Small intestine (tissue), 7 donors: ENCODE results near the gene TBPL1. TPM values are rescaled to one million over a fixed set of nuclear protein-coding genes. Genes with fewer than 3 reads are reported as not detected.

Experiments
- DNase-seq, 2 donors: peaks; one replicate each; pipeline versions ENCODE4 v3.0.0 to v3.0.0-alpha.2; 2013
- FAIRE-seq: peaks from 2 replicates; lab custom pipeline; 2012; peaks lifted over from hg19 to GRCh38; lab: Jason Lieb, UNC
- H3K27ac ChIP-seq, 3 donors: one replicate each; pipeline ENCODE4 v1.5.1; 2013; ENCODE audit warnings: low read length in 2 of 3, mild to moderate bottlenecking in 2 of 3, control low read depth in 1 of 3, inconsistent platforms in 1 of 3, low read depth in 1 of 3, moderate library complexity in 1 of 3
- H3K27me3 ChIP-seq, 3 donors: one replicate each; pipeline ENCODE4 v1.6.1; 2013; ENCODE audit warnings: low read length in 3 of 3, inconsistent platforms in 1 of 3; ENCODE audit not compliant: control insufficient read depth in 3 of 3, insufficient read depth in 3 of 3
- H3K36me3 ChIP-seq, 3 donors: one replicate each; pipeline ENCODE4 v1.6.1; 2013; ENCODE audit warnings: low read length in 3 of 3, inconsistent platforms in 1 of 3, low read depth in 1 of 3, mild to moderate bottlenecking in 1 of 3, moderate library complexity in 1 of 3; ENCODE audit not compliant: control insufficient read depth in 3 of 3, insufficient read depth in 2 of 3
- H3K4me1 ChIP-seq, 3 donors: one replicate each; pipeline ENCODE4 v1.6.1; 2013; ENCODE audit warnings: low read length in 2 of 3, inconsistent platforms in 1 of 3, low read depth in 1 of 3, mild to moderate bottlenecking in 1 of 3, moderate library complexity in 1 of 3; ENCODE audit not compliant: control insufficient read depth in 3 of 3, insufficient read depth in 2 of 3
- H3K4me3 ChIP-seq, 3 donors: one replicate each; pipeline ENCODE4 v1.5.1; 2013; ENCODE audit warnings: low read length in 3 of 3, control low read depth in 1 of 3, inconsistent platforms in 1 of 3, low read depth in 1 of 3, mild to moderate bottlenecking in 1 of 3, moderate library complexity in 1 of 3
- H3K9me3 ChIP-seq, 2 donors: one replicate each; pipeline ENCODE4 v1.6.1; 2013; ENCODE audit warnings: low read depth in 1 of 2, low read length in 1 of 2; ENCODE audit not compliant: control insufficient read depth in 2 of 2, insufficient read depth in 1 of 2
- WGBS, 3 donors: extraction: QIAGEN DNeasy Blood & Tissue Kit; methylation state at CpG; one replicate each; pipeline ENCODE4 v1.1.7; 2013; 5-methylcytosine and 5-hydroxymethylcytosine counted together
- polyA plus RNA-seq, 4 donors: library from polyadenylated mRNA; stranded (reverse) in 3 of 4; unstranded in 1 of 4; fragments of 200-250 nt in 3 of 4; fragments of 120-200 nt in 1 of 4; gene quantifications; one replicate each; pipeline versions ENCODE4 v1.2.1 to v1.2.3, GENCODE V29; 2013
- donor health status: healthy with polysubstance abuse.
- donor health status: control.
- donor health status: control.
- donor health status: Bipolar disorder and iron deficiency.
- donor health status: healthy.

The TBPL1 gene
- polyA plus RNA-seq, 4 donors, result 17.4 to 31.1 (median 27.3) TPM

GRCh38 chr6:133956416-133957049 is 3.5 kb downstream of the TBPL1 start:
- WGBS, 3 donors, result 81 to 88% (median 82%) methylated on average over 3 of the region's 3 CpGs
- Histone ChIP-seq H3K4me1 (peaks cover 5 to 8% (median 6%) of the 10 kb centered on the region in 3 donors), H3K36me3 (no peaks in the 10 kb centered on the region), H3K27ac (no peak overlapping the region), H3K9me3 (no peaks in the 10 kb centered on the region), H3K4me3 (no peak overlapping the region), H3K27me3 (no peaks in the 10 kb centered on the region)
- no peak for DNase-seq
- FAIRE-seq, result no peak

DNA sequence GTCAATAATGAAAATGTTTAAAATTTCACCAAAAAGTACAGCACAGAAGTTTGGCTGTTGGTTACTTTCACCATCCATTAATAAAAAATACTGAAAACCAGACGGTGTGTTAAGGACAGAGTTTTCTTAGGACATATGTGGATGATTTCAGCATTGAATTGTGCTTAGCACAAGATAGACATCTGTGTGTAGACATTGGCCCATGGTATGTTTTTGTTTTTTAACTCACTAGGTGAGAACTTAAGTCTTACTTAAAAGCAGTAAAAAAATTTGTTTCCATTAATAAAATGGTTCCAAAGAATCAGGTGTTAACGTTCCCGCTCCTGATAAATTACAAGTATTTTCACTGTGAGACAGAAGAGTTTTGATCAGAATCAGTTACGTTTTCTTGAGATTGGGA is 4.2 kb downstream of the TBPL1 start:
- no peak for DNase-seq
- Histone ChIP-seq H3K27me3 (no peaks in the 10 kb centered on the region), H3K4me3 (no peak overlapping the region), H3K27ac (no peak overlapping the region), H3K36me3 (no peaks in the 10 kb centered on the region), H3K9me3 (no peaks in the 10 kb centered on the region), H3K4me1 (peaks cover 5 to 8% (median 6%) of the 10 kb centered on the region in 3 donors)
- no peak for FAIRE-seq
- 88 to 91% (median 88%) methylated on average over 4 of the region's 4 CpGs for WGBS, 3 donors

DNA sequence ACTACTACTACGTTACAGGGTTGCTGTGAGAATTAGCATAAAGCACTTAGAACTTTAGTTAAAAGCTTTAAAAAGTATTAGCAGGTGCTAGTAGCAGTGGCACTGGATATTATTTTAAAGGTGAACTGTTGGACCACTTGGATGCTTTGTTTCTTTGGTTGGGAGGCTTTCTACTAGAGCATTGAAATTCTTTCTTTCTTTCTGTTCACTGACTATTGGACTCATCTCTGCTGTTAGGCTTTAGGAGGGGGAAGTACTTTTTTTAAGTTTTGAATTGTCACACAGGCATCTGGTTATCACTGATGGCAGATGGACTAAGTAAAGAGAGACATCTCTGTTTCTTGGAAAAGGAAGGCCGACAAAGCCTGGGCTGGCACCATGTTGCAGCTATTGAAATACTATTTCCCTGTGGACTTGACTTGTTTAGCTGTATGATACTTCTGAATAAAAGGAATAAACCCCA is 4.8 kb downstream of the TBPL1 start:
- Histone ChIP-seq H3K4me1 (peaks cover 5 to 8% (median 6%) of the 10 kb centered on the region in 3 donors), H3K4me3 (no peak overlapping the region), H3K36me3 (no peaks in the 10 kb centered on the region), H3K9me3 (no peaks in the 10 kb centered on the region), H3K27ac (no peak overlapping the region), H3K27me3 (no peaks in the 10 kb centered on the region)
- no peak for FAIRE-seq
- no peak for DNase-seq
- WGBS, 3 donors, result 77 to 93% (median 85%) methylated on average over 2 of the region's 2 CpGs

GRCh38 chr6:133958791-133959190 is 5.8 kb downstream of the TBPL1 start:
- peaks cover 5 to 8% (median 6%) of the 10 kb centered on the region in 3 donors for H3K4me1 ChIP-seq
- H3K36me3 ChIP-seq, result no peaks in the 10 kb centered on the region
- no peaks in the 10 kb centered on the region for H3K27me3 ChIP-seq
- DNase-seq, result no peak
- no peak overlapping the region for H3K27ac ChIP-seq
- no peaks in the 10 kb centered on the region for H3K9me3 ChIP-seq
- FAIRE-seq, result no peak
- WGBS, 3 donors, result 93 to 99% (median 98%) methylated on average over 3 of the region's 3 CpGs
- H3K4me3 ChIP-seq, result no peak overlapping the region

- Histone ChIP-seq H3K27ac (no peak overlapping the region), H3K27me3 (no peaks in the 10 kb centered on the region), H3K4me3 (no peak overlapping the region), H3K36me3 (no peaks in the 10 kb centered on the region), H3K4me1 (peaks cover 0 to 3% (median 2%) of the 10 kb centered on the region in 3 donors), H3K9me3 (no peaks in the 10 kb centered on the region)
- 45 to 71% (median 64%) methylated on average over 4 of the region's 4 CpGs for WGBS, 3 donors
- peak in 1 of 2 donors; percentile 14 for DNase-seq
- FAIRE-seq, result no peak
These were observed 6.8 kb downstream of the TBPL1 start for GRCh38 chr6:133959667-133960368.

DNA sequence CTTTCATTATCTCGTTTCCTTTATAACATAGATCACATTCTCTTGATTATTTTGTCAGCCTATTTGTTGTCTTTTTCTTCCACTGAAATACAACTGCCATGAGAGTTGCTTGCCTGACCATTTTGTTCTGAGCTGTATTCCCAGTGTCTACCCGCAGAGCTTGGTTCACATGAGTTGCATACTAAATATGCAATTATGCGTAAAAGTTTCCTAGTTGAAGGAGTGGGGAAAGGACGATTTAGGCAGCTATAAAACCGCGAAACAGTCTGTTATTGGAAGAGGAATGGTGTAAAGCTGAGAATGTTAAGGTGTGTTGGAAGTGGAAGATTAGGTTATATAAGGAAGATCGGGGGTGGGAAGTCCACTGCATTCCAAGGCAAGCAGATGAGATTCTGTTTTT is 8.8 kb downstream of the TBPL1 start:
- Histone ChIP-seq H3K27ac (no peak overlapping the region), H3K4me1 (peaks cover 0 to 2% (median 2%) of the 10 kb centered on the region in 3 donors), H3K9me3 (no peaks in the 10 kb centered on the region), H3K4me3 (no peak overlapping the region), H3K27me3 (no peaks in the 10 kb centered on the region), H3K36me3 (no peaks in the 10 kb centered on the region)
- DNase-seq, result no peak
- WGBS, 3 donors, result 88 to 90% (median 90%) methylated on average over 7 of the region's 7 CpGs
- FAIRE-seq, result no peak

DNA sequence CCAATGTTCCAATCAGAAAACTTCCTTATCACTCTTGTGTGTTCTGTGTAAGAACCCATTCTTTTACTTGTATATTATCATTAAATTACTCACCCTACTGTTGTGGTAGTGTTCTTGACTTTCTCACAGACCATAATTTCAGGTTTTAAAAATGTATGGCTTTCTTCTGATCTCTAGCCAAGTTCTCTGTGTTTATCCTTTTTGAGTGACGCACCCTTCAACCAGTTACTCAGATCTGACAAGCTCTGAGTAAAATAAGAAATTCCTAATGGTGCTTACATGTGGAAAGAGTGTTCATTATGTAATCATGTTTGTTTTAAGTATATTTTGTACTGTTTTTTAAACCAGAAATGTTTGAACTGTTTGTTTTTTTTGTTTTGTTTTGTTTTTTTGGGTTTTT is 11.0 kb downstream of the TBPL1 start:
- H3K4me1 ChIP-seq, result peaks cover 0 to 2% (median 2%) of the 10 kb centered on the region in 3 donors
- no peak for DNase-seq
- no peaks in the 10 kb centered on the region for H3K27me3 ChIP-seq
- H3K27ac ChIP-seq, result no peak overlapping the region
- WGBS, 3 donors, result 23 to 57% (median 44%) methylated on average over 1 of the region's 1 CpG
- no peak overlapping the region for H3K4me3 ChIP-seq
- FAIRE-seq, result no peak
- H3K36me3 ChIP-seq, result peaks cover 0 to 3% (median 0%) of the 10 kb centered on the region in 3 donors
- H3K9me3 ChIP-seq, result no peaks in the 10 kb centered on the region

GRCh38 chr6:133964702-133965101 is 11.7 kb downstream of the TBPL1 start:
- FAIRE-seq, result no peak

More at GRCh38 chr6:133964702-133965101, 11.7 kb downstream of the TBPL1 start:
- peaks cover 0 to 3% (median 0%) of the 10 kb centered on the region in 3 donors for H3K36me3 ChIP-seq
- 89 to 92% (median 91%) methylated on average over 4 of the region's 4 CpGs for WGBS, 3 donors
- no peaks in the 10 kb centered on the region for H3K27me3 ChIP-seq
- no peak overlapping the region for H3K4me3 ChIP-seq
- no peaks in the 10 kb centered on the region for H3K9me3 ChIP-seq
- peaks cover 0 to 2% (median 2%) of the 10 kb centered on the region in 3 donors for H3K4me1 ChIP-seq
- H3K27ac ChIP-seq, result no peak overlapping the region
- no peak for DNase-seq
